Measurements from ENCODE around the gene FAM168A.

Gene FAM168A

DNA sequence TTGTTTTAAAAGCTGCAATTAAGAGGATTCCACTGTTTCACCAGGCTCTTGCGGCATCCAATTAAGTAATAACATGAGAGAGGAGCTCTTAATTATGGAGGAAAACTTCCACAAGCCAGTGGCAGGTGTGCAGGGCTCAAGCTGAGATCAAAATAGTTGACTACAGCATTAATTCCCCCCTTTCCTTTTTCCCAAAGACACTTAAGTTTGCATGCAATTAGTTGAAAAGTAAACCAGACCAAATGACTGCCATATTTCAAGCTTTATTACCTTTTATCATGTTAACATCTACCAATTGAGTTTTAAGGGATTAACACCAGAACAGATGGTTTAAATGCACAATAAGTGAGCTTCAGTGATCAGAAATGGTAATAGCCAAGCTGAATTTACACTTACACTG, 32.1 kb downstream of the FAM168A start:
- Mint-ChIP-seq H3K4me3 (no peak overlapping the region), H3K27ac (ENCODE audit: low read depth) (no peak overlapping the region), H3K27me3 (no peaks in the 10 kb centered on the region), H3K36me3 (ENCODE audit: insufficient read depth) (peaks cover 7% of the 10 kb centered on the region), H3K4me1 (peaks cover 6% of the 10 kb centered on the region), H3K9me3 (no peaks in the 10 kb centered on the region)
- ATAC-seq (replicated peaks; ENCODE audit: extremely low read depth, poor library complexity, severe bottlenecking), result no peak
- no peak for DNase-seq (ENCODE audit: low spot score in 2 of 2)

DNA sequence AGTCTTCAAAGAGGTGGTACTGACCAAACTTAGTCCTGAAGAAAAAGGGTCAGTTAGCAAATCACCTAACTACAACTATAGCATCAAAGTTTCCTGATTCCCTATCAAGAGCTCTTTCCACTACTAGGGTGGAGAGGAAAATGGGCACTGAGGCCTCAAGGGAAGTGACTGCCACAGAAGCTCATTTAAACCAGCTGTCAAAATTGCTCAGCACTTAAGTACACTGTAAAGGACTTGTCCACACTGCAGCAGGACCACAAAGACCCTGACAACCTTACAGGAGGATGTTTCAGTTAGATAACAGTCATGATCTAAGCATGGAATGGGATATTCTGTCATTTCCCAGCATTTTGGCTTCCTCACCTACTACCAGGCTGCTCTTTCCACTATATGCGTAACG, 33.0 kb downstream of the FAM168A start:
- Mint-ChIP-seq H3K36me3 (ENCODE audit: insufficient read depth) (peaks cover 7% of the 10 kb centered on the region), H3K27ac (ENCODE audit: low read depth) (no peak overlapping the region), H3K4me3 (no peak overlapping the region), H3K27me3 (no peaks in the 10 kb centered on the region), H3K9me3 (no peaks in the 10 kb centered on the region), H3K4me1 (peaks cover 6% of the 10 kb centered on the region)
- DNase-seq (ENCODE audit: low spot score in 2 of 2), result no peak
- no peak for ATAC-seq (replicated peaks; ENCODE audit: extremely low read depth, poor library complexity, severe bottlenecking)

DNA sequence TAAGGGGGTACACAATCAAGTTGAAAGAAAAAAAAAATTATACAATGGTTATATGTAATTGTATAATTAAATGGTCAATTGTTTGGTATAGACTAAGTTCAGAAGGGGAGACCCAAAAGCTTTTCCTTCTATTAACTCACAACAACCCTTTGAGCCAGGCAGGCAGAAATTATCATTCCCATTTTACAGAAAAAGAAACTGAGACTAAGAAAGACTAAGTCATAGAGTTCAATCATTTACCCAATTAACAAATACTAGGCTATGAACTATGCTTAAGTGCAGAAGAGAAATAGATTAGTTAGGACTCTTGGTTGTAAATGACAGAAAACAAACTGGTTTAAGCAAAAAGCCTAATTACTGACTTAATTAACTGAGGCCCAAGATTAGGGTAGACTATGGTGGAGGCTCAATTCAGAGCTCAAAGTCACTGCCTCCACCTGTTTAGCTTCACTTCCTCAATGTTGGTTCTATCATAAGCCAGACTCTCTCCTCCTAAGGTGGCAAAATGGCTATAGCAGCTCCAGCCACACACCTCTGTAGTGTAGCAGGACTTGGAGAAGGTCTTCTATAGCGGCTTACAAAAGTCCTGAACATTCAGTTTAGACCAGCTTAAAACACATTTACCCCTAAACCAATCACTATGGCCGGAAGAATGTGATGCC, 34.2 kb downstream of the FAM168A start:
- peaks cover 7% of the 10 kb centered on the region for H3K36me3 Mint-ChIP-seq (ENCODE audit: insufficient read depth)
- H3K4me1 Mint-ChIP-seq, result peaks cover 6% of the 10 kb centered on the region
- no peak overlapping the region for H3K4me3 Mint-ChIP-seq
- no peak overlapping the region for H3K27ac Mint-ChIP-seq (ENCODE audit: low read depth)
- no peaks in the 10 kb centered on the region for H3K27me3 Mint-ChIP-seq
- no peaks in the 10 kb centered on the region for H3K9me3 Mint-ChIP-seq
- ATAC-seq (replicated peaks; ENCODE audit: extremely low read depth, poor library complexity, severe bottlenecking) (no peak), DNase-seq (ENCODE audit: low spot score in 2 of 2) (no peak)

DNA sequence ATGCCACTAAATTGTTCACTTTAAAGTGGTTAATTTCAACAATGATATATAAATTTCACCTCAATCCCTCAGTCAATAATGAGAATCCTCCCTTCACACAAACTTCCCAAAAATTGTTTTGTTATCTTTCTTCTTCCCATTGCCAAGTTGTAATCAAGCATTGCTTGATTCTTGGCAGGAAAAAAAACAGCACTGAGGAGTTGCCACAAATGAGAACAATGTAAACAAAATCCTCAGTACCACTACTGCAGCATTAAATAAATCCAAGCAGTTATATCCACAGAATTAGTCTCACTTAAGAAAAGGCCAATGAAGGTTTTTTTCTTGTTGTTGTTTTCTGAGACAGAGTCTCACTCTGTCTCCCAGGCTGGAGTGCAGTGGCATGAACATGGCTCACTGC, 38.2 kb downstream of the FAM168A start:
- H3K4me3 Mint-ChIP-seq, result no peak overlapping the region
- peaks cover 4% of the 10 kb centered on the region for H3K9me3 Mint-ChIP-seq
- H3K27ac Mint-ChIP-seq (ENCODE audit: low read depth), result no peak overlapping the region
- H3K36me3 Mint-ChIP-seq (ENCODE audit: insufficient read depth), result no peaks in the 10 kb centered on the region
- peaks cover 6% of the 10 kb centered on the region for H3K4me1 Mint-ChIP-seq
- H3K27me3 Mint-ChIP-seq, result no peaks in the 10 kb centered on the region
- ATAC-seq (replicated peaks; ENCODE audit: extremely low read depth, poor library complexity, severe bottlenecking) (no peak), DNase-seq (ENCODE audit: low spot score in 2 of 2) (no peak)

DNA sequence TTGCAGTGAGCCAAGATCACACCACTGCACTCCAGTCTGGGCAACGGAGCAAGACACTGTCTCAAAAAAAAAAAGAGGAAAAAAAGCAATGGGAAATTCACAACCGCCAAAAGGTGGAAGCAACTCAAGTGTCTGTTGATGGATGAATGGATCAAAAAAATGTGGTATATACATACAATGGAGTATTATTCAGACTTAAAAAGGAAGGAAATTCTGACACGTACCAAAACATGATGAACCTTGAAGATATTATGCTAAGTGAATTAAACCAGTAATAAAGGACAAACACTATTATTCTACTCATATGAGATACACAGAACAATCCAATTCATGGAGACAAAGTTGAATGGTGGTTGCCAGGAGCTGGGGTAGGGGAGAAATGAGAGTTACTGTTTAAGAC, 40.9 kb downstream of the FAM168A start:
- Mint-ChIP-seq H3K9me3 (peaks cover 4% of the 10 kb centered on the region), H3K4me3 (no peak overlapping the region), H3K27ac (ENCODE audit: low read depth) (no peak overlapping the region), H3K4me1 (peaks cover 6% of the 10 kb centered on the region), H3K36me3 (ENCODE audit: insufficient read depth) (no peaks in the 10 kb centered on the region), H3K27me3 (no peaks in the 10 kb centered on the region)
- ATAC-seq (replicated peaks; ENCODE audit: extremely low read depth, poor library complexity, severe bottlenecking) (no peak), DNase-seq (ENCODE audit: low spot score in 2 of 2) (no peak)

DNA sequence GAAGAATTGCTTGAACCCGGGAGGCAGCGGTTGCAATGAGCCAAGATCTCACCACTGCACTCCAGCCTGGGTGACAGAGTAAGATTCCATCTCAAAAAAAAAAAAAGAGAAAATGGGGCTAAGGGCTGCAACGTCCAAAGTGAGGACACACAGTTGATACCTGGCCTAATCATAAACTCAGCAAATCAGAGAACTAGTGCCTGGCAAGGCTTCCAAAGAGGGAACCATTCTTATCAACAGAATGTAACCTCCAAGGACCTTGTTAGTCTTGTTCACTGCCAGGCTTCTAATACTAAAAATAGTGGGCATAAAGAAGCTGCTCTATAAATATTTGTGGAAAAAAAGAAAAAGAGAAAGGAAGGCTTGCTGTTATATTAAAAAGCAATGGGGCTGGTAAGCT, 42.3 kb downstream of the FAM168A start:
- peaks cover 16% of the 10 kb centered on the region for H3K4me1 Mint-ChIP-seq
- H3K9me3 Mint-ChIP-seq, result peaks cover 4% of the 10 kb centered on the region
- H3K4me3 Mint-ChIP-seq, result no peak overlapping the region
- H3K27me3 Mint-ChIP-seq, result no peaks in the 10 kb centered on the region
- no peak overlapping the region for H3K27ac Mint-ChIP-seq (ENCODE audit: low read depth)
- ATAC-seq (replicated peaks; ENCODE audit: extremely low read depth, poor library complexity, severe bottlenecking), result no peak
- no peak for DNase-seq (ENCODE audit: low spot score in 2 of 2)
- H3K36me3 Mint-ChIP-seq (ENCODE audit: insufficient read depth), result no peaks in the 10 kb centered on the region

DNA sequence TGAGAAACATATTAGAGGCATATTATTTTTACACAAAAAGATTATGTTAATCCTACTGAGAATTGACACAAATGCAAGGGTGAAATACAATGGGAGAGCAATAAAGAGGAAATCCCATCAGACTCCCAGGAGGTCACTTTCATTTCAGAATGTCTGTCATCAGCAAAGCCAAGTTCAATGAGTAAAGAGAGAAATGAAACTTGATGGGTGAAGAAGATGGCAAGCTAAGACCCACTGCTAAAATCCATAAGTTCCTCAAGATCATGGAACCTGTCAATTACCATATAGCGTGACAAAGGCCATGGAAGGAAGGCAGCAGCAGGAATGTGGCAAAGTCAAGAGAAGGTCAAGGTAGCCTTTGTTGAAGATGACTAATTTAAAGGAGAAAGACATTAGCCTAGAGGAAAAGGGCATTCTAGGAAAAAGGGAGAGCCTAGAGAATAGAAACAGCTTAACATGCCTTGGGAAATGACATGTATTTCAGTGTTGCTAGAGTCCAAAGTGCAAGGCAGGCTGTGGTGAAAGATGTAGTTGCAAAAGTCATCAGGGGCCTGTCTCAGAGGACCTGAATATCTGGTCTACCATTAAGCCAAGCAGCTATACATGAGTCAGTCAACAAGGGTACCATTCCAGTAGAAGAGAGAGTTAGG, 43.1 kb downstream of the FAM168A start:
- Mint-ChIP-seq H3K36me3 (ENCODE audit: insufficient read depth) (no peaks in the 10 kb centered on the region), H3K4me1 (peaks cover 23% of the 10 kb centered on the region), H3K27ac (ENCODE audit: low read depth) (no peak overlapping the region), H3K4me3 (no peak overlapping the region), H3K9me3 (peaks cover 4% of the 10 kb centered on the region), H3K27me3 (no peaks in the 10 kb centered on the region)
- no peak for DNase-seq (ENCODE audit: low spot score in 2 of 2)
- no peak for ATAC-seq (replicated peaks; ENCODE audit: extremely low read depth, poor library complexity, severe bottlenecking)

DNA sequence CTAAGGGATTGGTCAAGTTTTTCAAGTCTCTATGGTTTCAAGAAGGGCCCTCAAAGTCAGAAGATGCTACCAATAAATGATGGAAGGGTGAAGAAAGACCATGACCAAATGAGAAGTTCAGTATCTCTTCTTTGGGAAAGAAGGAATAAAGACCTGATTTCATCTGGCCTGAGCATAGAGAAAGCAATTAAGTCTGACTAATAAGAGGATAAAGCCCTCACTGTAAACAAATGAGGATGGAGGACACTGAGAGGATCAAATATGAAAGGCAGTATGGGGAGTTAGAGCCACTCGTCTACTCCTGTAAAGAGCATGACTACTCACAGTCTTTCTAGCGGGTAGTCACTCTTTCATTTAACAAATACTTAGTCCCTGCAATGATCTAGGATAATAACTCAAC, 44.6 kb downstream of the FAM168A start:
- no peak overlapping the region for H3K4me3 Mint-ChIP-seq
- peaks cover 4% of the 10 kb centered on the region for H3K9me3 Mint-ChIP-seq
- DNase-seq (ENCODE audit: low spot score in 2 of 2) (no peak), ATAC-seq (replicated peaks; ENCODE audit: extremely low read depth, poor library complexity, severe bottlenecking) (no peak)
- H3K27ac Mint-ChIP-seq (ENCODE audit: low read depth), result no peak overlapping the region
- H3K27me3 Mint-ChIP-seq, result no peaks in the 10 kb centered on the region
- H3K36me3 Mint-ChIP-seq (ENCODE audit: insufficient read depth), result no peaks in the 10 kb centered on the region
- peaks cover 28% of the 10 kb centered on the region for H3K4me1 Mint-ChIP-seq

DNA sequence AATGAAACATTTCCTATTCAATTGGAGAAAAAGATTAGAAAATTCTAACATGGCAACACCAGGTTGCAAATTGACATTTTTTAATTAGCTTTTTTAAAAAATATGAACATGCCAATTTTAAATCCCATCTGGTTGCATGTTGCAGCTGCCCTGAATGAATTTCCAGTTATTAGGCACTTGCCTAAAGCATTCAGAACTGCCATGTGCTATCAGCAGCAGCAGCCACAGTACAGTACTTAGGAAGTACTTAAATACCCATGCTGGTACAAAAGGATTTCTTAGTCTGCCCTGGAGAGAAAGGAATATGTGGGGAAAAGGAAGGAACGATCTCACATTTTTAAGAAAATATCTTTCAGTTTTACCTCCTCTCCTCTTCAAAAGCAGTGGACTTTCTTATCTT, 46.2 kb downstream of the FAM168A start:
- H3K27me3 Mint-ChIP-seq, result no peaks in the 10 kb centered on the region
- no peak overlapping the region for H3K4me3 Mint-ChIP-seq
- no peak for DNase-seq (ENCODE audit: low spot score in 2 of 2)

DNA sequence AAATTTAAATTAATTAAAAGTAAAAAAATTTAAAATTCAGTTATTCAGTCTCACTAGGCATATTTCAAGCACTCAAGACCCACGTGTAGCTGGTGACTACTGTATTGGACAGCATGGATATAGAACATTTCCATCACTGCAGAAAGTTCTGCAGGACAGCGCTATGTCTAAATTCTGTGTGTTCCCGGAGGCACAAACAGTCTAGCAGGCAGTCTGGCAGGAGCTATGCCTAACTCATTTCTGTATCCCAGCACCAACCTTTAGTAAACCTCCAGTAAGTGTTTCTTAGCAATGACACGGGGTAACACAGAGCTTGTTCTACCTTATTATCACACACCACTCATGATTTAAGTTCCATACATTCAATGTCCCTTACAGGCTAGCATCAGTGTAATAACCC, 48.5 kb downstream of the FAM168A start:
- Mint-ChIP-seq H3K27me3 (no peaks in the 10 kb centered on the region), H3K4me3 (no peak overlapping the region), H3K27ac (ENCODE audit: low read depth) (no peak overlapping the region), H3K9me3 (no peaks in the 10 kb centered on the region), H3K36me3 (ENCODE audit: insufficient read depth) (no peaks in the 10 kb centered on the region), H3K4me1 (peaks cover 22% of the 10 kb centered on the region)
- ATAC-seq (replicated peaks; ENCODE audit: extremely low read depth, poor library complexity, severe bottlenecking) (no peak), DNase-seq (ENCODE audit: low spot score in 2 of 2) (no peak)

More for the DNA sequence above, 46.2 kb downstream of the FAM168A start:
- Mint-ChIP-seq H3K4me1 (peaks cover 28% of the 10 kb centered on the region), H3K36me3 (ENCODE audit: insufficient read depth) (no peaks in the 10 kb centered on the region), H3K9me3 (peaks cover 4% of the 10 kb centered on the region), H3K27ac (ENCODE audit: low read depth) (no peak overlapping the region)
- no peak for ATAC-seq (replicated peaks; ENCODE audit: extremely low read depth, poor library complexity, severe bottlenecking)

DNA sequence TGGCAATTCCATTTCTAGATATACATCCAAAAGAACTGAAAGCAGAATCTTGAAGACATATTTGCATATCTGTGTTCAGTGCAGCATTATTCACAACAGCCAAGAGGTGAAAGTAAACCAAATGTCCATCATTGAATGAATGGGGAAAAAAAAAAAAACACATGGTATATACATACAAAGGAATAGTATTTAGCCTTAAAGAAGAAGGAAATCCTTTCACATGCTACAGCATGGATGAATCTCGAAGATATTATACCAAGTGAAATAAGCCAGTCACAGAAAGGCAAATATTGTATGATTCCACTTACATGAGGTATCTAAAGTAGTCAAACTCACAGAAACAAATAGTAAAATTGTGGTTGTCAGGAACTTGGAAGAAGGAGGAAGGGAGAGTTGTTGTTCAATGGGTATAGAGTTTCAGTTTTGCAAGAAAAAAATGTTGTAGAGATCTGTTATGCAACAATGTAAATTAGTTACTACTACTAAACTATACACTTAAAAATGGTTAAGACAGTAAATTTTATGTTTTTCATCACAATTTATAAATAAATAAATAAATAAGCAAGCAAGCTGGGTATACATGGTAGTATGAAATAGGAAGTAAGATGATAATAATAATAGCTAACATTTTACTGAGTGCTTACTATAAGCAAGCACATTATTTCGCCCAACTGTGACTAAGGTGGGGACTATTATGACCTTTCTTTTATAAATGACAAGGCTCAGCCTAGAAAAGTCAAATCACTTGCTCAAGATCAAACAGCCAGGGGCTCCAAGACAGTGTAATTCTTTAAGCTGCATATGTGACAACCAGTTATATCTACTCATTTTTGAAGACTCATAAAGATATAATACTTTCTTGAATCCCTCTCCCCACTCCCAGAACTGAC, 50.0 kb downstream of the FAM168A start:
- no peak for DNase-seq (ENCODE audit: low spot score in 2 of 2)
- Mint-ChIP-seq H3K36me3 (ENCODE audit: insufficient read depth) (no peaks in the 10 kb centered on the region), H3K9me3 (no peaks in the 10 kb centered on the region), H3K4me1 (peaks cover 24% of the 10 kb centered on the region), H3K27ac (ENCODE audit: low read depth) (no peak overlapping the region), H3K27me3 (no peaks in the 10 kb centered on the region), H3K4me3 (no peak overlapping the region)
- no peak for ATAC-seq (replicated peaks; ENCODE audit: extremely low read depth, poor library complexity, severe bottlenecking)

DNA sequence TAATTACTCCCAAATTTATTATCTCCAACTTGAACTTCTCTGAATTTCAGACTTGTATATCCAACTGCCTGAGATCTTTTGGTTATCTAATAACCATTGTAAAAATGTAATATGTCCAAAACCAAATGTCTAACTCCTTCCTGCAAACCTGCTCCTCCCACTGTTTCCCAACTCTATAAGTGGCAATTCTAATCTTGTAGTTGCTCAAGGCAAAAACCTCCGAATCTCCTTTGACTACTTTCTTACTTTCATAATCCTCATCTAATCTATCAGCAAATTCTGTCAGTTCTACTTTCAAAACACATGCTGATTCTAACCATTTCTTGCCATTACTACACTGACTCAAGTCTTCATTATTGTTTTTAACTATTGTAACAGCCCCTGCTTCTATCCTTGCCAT, 55.7 kb downstream of the FAM168A start:
- no peak for ATAC-seq (replicated peaks; ENCODE audit: extremely low read depth, poor library complexity, severe bottlenecking)
- Mint-ChIP-seq H3K27me3 (no peaks in the 10 kb centered on the region), H3K27ac (ENCODE audit: low read depth) (no peak overlapping the region), H3K4me1 (peaks cover 30% of the 10 kb centered on the region), H3K4me3 (no peak overlapping the region), H3K9me3 (no peaks in the 10 kb centered on the region), H3K36me3 (ENCODE audit: insufficient read depth) (peaks cover 6% of the 10 kb centered on the region)
- DNase-seq (ENCODE audit: low spot score in 2 of 2), result no peak

All from central memory CD8-positive, alpha-beta T cell (primary cell).